GM21390 (cell line): ENCODE data around the gene CEP89.
"Not testable (repeated sequence)": the region's sequence is repeated elsewhere in the genome, so short reads cannot be mapped to it uniquely, and the experiment has no call there.

Experiments
- ATAC-seq: cut with Tn5 transposase; IDR thresholded peaks from one replicate; pipeline ENCODE4 v1.9.1; 2021; ENCODE audit not compliant: unreplicated experiment

CEP89 gene

DNA sequence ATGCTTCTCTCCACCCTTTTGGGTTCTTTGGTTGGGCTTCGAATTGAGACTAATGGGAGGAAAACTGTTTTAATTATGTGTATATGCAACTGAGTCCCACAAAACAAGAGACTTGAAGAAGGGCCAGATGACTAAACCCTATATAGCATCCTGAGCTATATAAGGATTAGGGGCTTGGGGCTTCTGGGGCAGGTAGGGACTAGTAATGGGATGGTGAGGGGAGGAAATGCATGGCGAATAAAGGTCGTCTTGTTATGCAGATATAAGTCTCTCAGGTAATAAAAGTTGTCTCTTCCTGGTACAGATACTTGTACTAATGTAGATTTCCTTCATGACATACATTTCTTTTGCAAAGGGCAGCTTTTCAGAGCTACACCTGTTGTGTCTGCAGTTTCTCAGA, 99.4 kb downstream of the CEP89 start:
- no peak for ATAC-seq

- ATAC-seq: no peak
Observed at GRCh38 chr19:32870981-32871451, 100.7 kb downstream of the CEP89 start.

DNA sequence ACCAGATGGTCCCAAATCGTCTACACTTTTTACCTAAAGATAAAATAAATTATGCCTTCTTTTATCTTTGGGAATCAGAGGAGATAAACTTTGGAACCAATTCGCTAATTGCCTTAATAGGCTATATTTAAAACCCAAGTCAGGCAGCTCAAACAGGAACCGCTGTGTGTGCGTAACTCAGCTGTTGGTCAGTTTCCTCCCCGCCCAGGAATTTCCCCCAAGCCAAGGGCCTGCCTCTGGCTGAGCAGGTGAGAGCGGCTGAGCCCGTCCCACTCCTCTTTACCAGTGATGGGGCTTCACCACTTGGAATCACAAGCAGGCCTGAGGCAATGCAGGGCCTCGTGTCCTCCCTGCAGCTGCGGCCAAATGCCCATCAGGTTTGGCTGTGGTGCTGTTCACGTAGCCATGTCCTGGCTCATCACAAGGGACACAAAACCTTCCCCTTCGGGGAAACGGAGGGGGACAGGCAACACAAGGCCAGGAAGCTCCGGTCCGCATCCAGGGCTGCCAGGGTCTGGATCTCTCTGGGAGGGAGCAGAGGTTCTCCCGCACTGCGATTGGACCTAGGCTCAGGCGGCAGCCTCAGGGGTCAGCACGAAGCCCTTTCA, 101.7 kb downstream of the CEP89 start:
- no peak for ATAC-seq

GRCh38 chr19:32869369-32869965, 102.3 kb downstream of the CEP89 start, which contains the start of gene SLC7A9:
TSS of gene SLC7A9 (minus strand) at chr19:32869767. CDS start at chr19:32868534, 1,233 bp downstream.
- ATAC-seq: no peak

DNA sequence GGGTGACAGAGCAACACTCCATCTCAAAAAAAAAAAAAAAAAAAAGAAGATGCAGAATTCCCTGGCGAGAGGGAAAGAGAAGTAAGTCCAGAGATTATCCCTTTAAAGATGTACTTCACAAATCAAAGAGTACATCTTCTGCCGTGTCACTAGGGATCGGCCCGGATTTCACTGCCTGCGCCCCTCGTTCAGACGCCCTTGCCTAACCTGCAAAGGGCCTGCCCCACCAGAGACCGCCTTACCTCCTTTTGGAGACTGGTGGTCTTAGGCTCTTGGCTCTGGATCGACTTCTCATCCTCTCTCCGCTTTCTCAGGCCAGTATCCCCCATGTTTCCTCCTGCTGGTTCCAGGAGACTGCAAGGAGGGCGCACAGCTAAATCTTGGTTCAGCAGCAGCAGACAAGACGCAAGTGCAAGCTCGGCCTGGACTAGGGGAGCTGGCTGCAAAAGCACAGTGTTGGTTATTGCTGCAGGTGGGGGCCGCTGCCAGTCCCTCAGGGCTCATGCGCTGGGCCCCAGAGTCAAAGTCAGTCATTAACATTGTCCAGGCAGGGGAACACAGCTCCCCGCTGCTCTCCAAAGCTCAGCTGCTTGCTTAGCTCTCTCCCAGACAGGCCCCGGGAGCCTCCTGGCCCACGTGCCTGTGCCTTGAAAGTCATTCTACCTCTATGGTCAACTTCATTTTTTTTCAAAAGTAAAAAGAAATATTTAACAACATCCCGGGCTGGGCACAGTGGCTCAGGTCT, 103.4 kb downstream of the CEP89 start:
- no peak for ATAC-seq

GRCh38 chr19:32867436-32867835, 104.3 kb downstream of the CEP89 start:
- not testable (repeated sequence) for ATAC-seq

GRCh38 chr19:32866564-32867265, 105.0 kb downstream of the CEP89 start:
- ATAC-seq: no peak

GRCh38 chr19:32866061-32866460, 105.7 kb downstream of the CEP89 start:
- no peak for ATAC-seq

DNA sequence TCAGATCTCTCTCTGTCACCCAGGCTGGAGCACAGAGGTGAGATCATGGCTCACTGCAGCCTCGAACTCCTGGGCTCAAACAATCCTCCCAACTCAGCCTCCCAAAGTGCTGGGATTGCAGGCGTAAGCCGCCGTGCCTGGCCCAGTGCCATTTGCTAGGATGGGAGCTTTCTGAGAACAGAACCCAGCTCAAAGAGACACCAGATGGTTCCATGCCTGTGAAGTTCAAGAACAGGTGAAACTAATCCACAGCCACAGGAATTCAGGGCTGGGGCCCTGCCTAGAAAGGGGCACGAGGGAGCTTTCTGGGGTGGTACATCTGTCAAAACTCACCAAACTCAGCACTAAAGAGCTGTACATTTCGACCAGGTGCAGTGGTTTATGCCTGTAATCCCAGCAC, 106.4 kb downstream of the CEP89 start:
- no peak for ATAC-seq

DNA sequence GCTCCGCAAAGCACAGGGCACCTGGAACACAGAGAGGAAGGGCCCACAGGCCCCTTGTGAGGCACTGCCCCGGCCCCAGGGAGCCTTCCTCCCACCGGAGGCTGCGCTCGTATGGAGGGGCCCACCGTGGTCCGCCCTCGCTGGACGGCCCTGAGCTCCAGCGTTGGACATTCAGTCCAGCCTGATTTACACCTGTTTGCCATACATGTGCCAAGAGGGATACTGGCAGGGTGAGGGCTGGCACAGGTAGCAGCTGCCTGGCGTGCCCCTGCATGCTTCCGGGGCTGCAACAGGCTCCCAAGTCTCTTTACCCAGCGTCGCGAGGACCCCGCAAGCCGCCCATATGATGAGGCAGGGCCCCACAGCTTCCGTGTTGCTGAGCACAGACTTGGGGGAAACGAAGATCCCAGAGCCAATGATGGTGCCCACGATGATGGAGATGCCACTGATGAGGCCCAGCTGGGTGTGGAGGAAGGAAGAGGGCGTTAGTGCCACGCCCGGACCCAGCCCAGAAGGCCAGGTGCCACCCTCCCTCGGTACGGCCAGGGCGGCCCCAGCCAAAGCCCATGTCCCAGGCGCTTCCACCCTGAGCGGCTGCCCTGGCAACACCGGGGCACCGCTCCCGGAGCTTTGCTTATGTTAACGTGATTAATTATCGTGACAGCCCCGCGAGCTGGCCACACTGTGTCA, 107.3 kb downstream of the CEP89 start:
- no peak for ATAC-seq

DNA sequence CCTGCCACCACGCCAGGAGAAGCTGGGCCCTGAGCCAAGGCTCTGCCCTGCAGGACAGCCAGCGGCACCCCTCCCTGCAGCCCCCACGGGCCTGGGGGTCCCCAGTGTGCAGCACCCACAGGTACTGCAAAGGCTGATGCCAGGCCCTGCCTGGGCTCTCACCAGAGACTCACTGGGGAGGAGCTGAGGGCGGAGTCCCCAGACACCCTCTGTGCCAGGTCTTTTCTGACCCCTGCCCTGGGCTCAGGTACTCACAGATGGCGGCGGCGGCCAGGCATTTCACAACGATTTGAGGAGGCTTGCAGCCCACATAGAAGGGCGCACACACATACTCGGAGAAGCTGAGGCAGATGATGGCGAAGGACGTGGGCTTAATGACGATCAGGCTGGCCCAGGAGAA, 107.9 kb downstream of the CEP89 start:
- no peak for ATAC-seq

GRCh38 chr19:32863301-32863700, 108.5 kb downstream of the CEP89 start:
- no peak for ATAC-seq

GRCh38 chr19:32862741-32863140, 109.0 kb downstream of the CEP89 start:
- ATAC-seq: no peak

- ATAC-seq: no peak
Observed at GRCh38 chr19:32862173-32862572, 109.6 kb downstream of the CEP89 start.

DNA sequence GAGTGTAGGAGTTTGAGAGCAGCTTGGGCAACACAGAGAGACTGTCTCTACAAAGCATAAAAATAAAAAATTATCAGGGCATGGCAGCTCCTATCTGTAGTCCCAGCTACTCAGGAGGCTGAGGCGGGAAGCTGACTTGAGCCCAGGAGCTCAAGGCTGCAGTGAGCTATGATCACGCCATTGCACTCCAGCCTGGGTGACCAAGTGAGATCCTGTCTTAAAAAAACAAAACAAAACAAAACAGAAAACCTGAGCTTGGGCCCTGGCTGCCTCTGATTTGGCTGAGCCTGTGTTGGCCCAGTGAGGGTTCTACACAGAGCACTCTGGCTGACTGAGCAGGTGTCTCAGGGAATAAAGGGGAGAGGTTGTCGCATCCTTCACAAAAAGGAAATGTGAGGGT, 110.2 kb downstream of the CEP89 start:
- no peak for ATAC-seq

- no peak for ATAC-seq
Observed at GRCh38 chr19:32859591-32859990, 112.2 kb downstream of the CEP89 start.

- ATAC-seq: no peak
Observed at GRCh38 chr19:32858559-32858958, 113.2 kb downstream of the CEP89 start.

- ATAC-seq: no peak
Observed at GRCh38 chr19:32858155-32858554, 113.6 kb downstream of the CEP89 start.

DNA sequence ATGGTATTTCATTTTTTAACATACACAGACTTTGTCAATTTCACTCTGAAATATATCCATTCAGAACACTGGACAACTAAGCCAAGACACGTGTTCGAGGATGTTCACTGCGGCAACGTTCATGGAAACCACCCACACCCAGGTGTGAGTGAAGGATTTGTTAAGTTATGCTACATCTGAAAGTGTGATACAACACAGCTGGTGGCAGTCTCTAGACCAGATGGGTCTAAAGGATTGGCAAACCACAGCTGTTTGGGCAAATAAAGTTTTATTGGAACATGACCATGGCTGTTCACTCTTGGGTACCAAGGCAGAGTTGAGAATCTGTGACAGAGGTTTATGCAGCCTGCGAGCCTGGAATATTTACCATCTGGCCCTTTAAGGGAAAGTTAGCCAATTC, 114.2 kb downstream of the CEP89 start:
- ATAC-seq: no peak

- ATAC-seq: not testable (repeated sequence)
Observed at GRCh38 chr19:32856818-32857217, 114.9 kb downstream of the CEP89 start.

DNA sequence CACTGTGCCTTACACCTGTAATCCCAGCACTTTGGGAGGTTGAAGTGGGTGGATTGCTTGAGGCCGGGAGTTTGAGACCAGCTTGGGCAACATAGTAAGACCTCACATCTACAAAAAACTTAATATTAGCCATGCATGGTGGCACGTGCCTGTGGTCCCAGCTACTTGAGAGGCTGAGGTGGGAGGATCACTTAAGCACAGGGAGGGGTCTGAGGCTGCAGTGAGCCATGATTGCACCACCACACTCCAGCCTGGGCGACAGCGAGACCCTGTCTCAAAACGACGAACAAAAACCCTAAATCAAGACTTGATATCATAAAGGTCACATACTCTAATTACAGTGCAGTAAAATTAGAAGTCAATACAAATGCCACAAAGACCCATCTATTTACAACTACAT, 119.5 kb downstream of the CEP89 start:
- no peak for ATAC-seq
